Kidney (tissue), 14 donors: ENCODE measurements around the gene HSF2BP. TPM values are rescaled to one million over a fixed set of nuclear protein-coding genes. Genes with fewer than 3 reads are reported as not detected.
"Not testable (repeated sequence)": the region's sequence is repeated elsewhere in the genome, so short reads cannot be mapped to it uniquely, and the experiment has no call there.

Source experiments
- DNase-seq, 5 donors: peaks; one replicate each; pipeline ENCODE4 v3.0.0-alpha.2; 2013 to 2020
- FAIRE-seq: peaks from 2 replicates; lab custom pipeline; 2012; peaks lifted over from hg19 to GRCh38; lab: Jason Lieb, UNC
- H3K27ac ChIP-seq, 2 donors: one replicate each; pipeline ENCODE4 v1.7.0; 2013; ENCODE audit warnings: low read depth in 2 of 2, low read length in 2 of 2, inconsistent platforms in 1 of 2
- H3K27me3 ChIP-seq: one replicate; pipeline ENCODE4 v1.7.1; 2013; ENCODE audit warnings: low read length, inconsistent platforms; ENCODE audit not compliant: control insufficient read depth, insufficient read depth
- H3K36me3 ChIP-seq, 3 donors: one replicate each; pipeline versions ENCODE4 v1.7.0 to v1.7.1; 2013; ENCODE audit warnings: low read length in 3 of 3, control low read depth in 1 of 3, inconsistent platforms in 1 of 3; ENCODE audit not compliant: insufficient read depth in 3 of 3, control insufficient read depth in 2 of 3
- H3K4me1 ChIP-seq, 3 donors: one replicate each; pipeline versions ENCODE4 v1.7.0 to v1.7.1; 2013; ENCODE audit warnings: low read length in 3 of 3, inconsistent platforms in 1 of 3, low read depth in 1 of 3; ENCODE audit not compliant: control insufficient read depth in 2 of 3, insufficient read depth in 2 of 3
- H3K4me3 ChIP-seq, 3 donors: one replicate each; pipeline versions ENCODE4 v1.7.0 to v1.8.1; 2013; ENCODE audit warnings: low read length in 3 of 3, control low read depth in 1 of 3, inconsistent platforms in 1 of 3
- H3K9ac ChIP-seq, 3 donors: one replicate each; pipeline versions ENCODE4 v1.7.0 to v1.7.1; 2013; ENCODE audit warnings: low read length in 3 of 3, control low read depth in 1 of 3, inconsistent platforms in 1 of 3
- H3K9me3 ChIP-seq, 3 donors: one replicate each; pipeline versions ENCODE4 v1.7.0 to v1.7.1; 2013; ENCODE audit warnings: low read length in 3 of 3, control low read depth in 1 of 3, inconsistent platforms in 1 of 3; ENCODE audit not compliant: control insufficient read depth in 2 of 3, insufficient read depth in 1 of 3
- CTCF ChIP-seq: IDR thresholded peaks from 3 replicates; pipeline ENCODE4 v1.5.1; 2012; ENCODE audit warnings: mild to moderate bottlenecking, moderate library complexity, borderline replicate concordance; ENCODE audit not compliant: insufficient read depth; ENCODE audit errors: extremely low read depth
- intact Hi-C: fragments of 100-400 bp; cut with DNase I; formaldehyde crosslinking; loops from one replicate; pipeline ENCODE4 v1.11.1; 2022
- polyA plus RNA-seq: library from polyadenylated mRNA; stranded (reverse); fragments of 350-450 nt; fragmentation: Illumina TruSeq; extraction: RNeasy Lipid Tissue Mini Kit (QIAGEN cat#74804); gene quantifications from one replicate; pipeline ENCODE4 v1.2.3, GENCODE V29; 2014; ENCODE audit warnings: low read depth, low replicate concordance; ENCODE audit not compliant: insufficient read depth
- total RNA-seq: library from RNA; stranded (reverse); fragmentation: NEBNext Ultra II Directional; extraction: Animal tissue kit (Norgen Biotek cat#: 25700); gene quantifications from one replicate; pipeline ENCODE4 v1.2.1, GENCODE V29; 2021
- donor health status: control.
- donor health status: control.
- donor health status: control.
- donor health status: control.
- donor health status: control.
- donor health status: DM: yes; HTN: yes; CAD: no.
- donor health status: Normal renal cell carcinoma (clear cell type).

HSF2BP gene
- total and polyA plus RNA-seq, 2 donors from 2014 or later, result 0.19 to 0.60 TPM

GRCh38 chr21:43597052-43597451 lies 62.2 kb downstream of the HSF2BP start:
- no peak for TF ChIP-seq CTCF
- FAIRE-seq, result no peak
- Histone ChIP-seq H3K4me3 (no peak overlapping the region), H3K36me3 (no peaks in the 10 kb centered on the region), H3K27me3 (no peaks in the 10 kb centered on the region), H3K27ac (no peak overlapping the region), H3K4me1 (no peaks in the 10 kb centered on the region), H3K9me3 (no peaks in the 10 kb centered on the region), H3K9ac (no peak overlapping the region)
- DNase-seq, result no peak
- intact Hi-C loops, result no loop called here

- no peak overlapping the region for H3K4me3 ChIP-seq
- no peak overlapping the region for H3K9ac ChIP-seq
- FAIRE-seq, result no peak
- H3K27me3 ChIP-seq, result no peaks in the 10 kb centered on the region
- no peaks in the 10 kb centered on the region for H3K36me3 ChIP-seq
- H3K27ac ChIP-seq, result no peak overlapping the region
- no peak for DNase-seq
- H3K4me1 ChIP-seq, result no peaks in the 10 kb centered on the region
- intact Hi-C loops, result no loop called here
- H3K9me3 ChIP-seq, result no peaks in the 10 kb centered on the region
- TF ChIP-seq CTCF, result no peak
Measured at GRCh38 chr21:43596616-43597015, 62.7 kb downstream of the HSF2BP start.

- DNase-seq, H3K27ac ChIP-seq, FAIRE-seq, H3K36me3 ChIP-seq, H3K9ac ChIP-seq, H3K4me1 ChIP-seq, H3K27me3 ChIP-seq, H3K4me3 ChIP-seq, H3K9me3 ChIP-seq, intact Hi-C loops: not testable (repeated sequence)
Measured at GRCh38 chr21:43595769-43596168, 63.5 kb downstream of the HSF2BP start.

GRCh38 chr21:43593078-43593477 lies 66.2 kb downstream of the HSF2BP start:
- FAIRE-seq, result no peak

More at GRCh38 chr21:43593078-43593477, 66.2 kb downstream of the HSF2BP start:
- H3K27ac ChIP-seq, result no peak overlapping the region
- H3K9ac ChIP-seq, result no peak overlapping the region
- H3K27me3 ChIP-seq, result no peaks in the 10 kb centered on the region
- H3K9me3 ChIP-seq, result no peaks in the 10 kb centered on the region
- intact Hi-C loops, result no loop called here
- H3K36me3 ChIP-seq, result no peaks in the 10 kb centered on the region
- no peak for DNase-seq
- no peaks in the 10 kb centered on the region for H3K4me1 ChIP-seq
- TF ChIP-seq CTCF, result no peak
- H3K4me3 ChIP-seq, result no peak overlapping the region
